ENCODE results near the gene APOBEC3G.
"Not testable (repeated sequence)": the region's sequence is repeated elsewhere in the genome, so short reads cannot be mapped to it uniquely, and the experiment has no call there.

The APOBEC3G gene

DNA sequence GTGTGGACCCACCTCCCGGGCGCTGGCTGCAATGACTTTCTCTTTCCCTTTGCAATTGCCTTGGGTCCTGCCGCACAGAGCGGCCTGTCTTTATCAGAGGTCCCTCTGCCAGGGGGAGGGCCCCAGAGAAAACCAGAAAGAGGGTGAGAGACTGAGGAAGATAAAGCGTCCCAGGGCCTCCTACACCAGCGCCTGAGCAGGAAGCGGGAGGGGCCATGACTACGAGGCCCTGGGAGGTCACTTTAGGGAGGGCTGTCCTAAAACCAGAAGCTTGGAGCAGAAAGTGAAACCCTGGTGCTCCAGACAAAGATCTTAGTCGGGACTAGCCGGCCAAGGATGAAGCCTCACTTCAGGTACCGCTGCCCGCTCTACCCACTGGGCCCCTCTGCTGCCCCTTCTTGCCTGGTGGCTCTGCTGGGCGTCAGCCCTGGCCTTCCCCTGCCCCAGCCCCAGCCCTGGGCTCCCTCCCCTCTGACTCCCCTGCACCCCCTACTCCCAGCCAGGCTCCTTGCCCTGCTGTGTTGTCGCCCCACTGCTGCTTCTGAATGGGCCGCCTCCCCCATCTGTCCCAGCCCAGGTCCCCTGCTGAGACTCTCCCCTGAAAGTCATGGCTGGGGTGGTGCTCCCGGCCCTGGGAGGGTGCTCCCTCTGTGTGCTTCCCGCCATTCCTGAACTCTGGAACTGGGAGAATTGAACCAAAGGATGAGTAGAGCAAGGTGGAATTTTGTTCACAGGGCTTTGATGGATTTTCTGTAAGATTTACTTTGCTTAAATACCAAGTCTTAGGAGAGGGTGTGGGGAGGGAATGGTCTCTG is at the start of gene APOBEC3G:
APOBEC3G (plus strand) TSS at position 250 of the 815 bp plus-strand sequence; CDS start at position 337, 87 bp downstream.
- not testable (repeated sequence) for DNase-seq (ENCODE audit: low read depth)

DNA sequence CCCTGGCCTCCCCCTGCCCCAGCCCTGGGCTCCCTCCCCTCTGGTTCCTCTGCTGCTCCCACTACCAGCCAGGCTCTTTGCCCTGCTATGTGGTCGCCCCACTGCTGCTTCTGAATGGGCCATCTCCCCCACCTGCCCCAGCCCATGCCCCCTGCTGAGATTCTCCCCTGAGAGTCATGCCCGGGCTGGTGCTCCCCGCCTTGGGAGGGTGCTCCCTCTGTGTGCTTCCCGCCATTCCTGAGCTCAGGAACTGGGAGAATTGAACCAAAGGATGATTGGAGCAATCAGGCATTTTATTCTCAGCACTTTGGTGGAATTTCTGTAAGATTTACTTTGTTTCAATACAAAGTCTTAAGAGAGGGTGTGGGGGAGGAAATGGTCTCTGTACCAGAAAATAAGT is 49.4 kb upstream of the APOBEC3G start:
- no peak for DNase-seq (ENCODE audit: low read depth)

DNA sequence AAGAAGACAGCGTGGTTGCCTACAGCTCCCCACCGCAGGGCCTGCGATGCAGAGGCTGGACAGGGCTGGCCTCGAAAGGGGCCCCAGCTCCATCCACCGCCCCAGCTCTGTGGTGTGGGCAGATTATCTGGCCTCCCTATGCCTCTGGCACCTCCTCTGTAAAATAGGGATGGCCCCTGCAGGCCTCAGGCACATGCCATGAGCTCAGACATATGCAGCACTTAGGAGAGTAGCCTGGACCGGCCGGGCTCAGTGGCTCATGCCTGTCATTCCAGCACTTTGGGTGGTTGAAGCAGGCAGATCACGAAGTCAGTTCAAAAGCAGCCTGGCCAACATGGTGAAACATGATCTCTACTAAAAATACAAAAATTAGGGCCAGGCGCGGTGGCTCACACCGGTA is 48.8 kb upstream of the APOBEC3G start:
- DNase-seq (ENCODE audit: low read depth) = no peak

DNA sequence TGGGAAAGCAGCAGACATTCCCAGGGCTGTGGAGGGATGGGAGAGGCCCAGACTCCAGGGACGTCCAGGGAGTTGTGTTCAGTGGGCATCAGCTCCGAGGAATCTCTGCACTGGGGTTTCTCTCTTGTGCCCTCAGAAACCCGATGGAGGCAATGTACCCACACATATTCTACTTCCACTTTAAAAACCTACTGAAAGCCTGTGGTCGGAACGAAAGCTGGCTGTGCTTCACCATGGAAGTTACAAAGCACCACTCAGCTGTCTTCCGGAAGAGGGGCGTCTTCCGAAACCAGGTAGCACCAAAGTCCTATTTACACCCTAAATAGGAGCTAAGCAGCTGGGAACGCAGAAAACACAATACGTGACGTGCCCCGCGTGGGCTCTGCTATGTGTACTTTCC is 47.8 kb upstream of the APOBEC3G start:
- DNase-seq (ENCODE audit: low read depth) = no peak

DNA sequence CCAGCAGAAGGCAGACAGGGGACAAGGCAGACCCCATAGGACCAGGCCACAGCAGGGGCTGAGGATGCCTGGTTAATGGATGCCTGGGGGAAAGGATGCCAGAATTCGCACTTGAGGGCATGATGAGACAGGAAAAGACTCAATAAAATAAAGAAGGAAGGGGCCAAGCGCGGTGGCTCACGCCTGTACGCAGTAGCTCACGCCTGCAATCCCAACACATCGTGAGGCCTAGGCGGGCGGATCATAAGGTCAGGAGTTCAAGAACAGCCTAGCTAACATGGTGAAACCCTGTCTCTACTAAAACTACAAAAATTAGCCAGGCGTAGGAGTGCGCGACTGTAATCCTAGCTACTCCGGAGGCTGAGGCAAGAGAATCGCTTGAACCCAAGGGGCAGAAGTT is 46.4 kb upstream of the APOBEC3G start:
- no peak for DNase-seq (ENCODE audit: low read depth)

DNA sequence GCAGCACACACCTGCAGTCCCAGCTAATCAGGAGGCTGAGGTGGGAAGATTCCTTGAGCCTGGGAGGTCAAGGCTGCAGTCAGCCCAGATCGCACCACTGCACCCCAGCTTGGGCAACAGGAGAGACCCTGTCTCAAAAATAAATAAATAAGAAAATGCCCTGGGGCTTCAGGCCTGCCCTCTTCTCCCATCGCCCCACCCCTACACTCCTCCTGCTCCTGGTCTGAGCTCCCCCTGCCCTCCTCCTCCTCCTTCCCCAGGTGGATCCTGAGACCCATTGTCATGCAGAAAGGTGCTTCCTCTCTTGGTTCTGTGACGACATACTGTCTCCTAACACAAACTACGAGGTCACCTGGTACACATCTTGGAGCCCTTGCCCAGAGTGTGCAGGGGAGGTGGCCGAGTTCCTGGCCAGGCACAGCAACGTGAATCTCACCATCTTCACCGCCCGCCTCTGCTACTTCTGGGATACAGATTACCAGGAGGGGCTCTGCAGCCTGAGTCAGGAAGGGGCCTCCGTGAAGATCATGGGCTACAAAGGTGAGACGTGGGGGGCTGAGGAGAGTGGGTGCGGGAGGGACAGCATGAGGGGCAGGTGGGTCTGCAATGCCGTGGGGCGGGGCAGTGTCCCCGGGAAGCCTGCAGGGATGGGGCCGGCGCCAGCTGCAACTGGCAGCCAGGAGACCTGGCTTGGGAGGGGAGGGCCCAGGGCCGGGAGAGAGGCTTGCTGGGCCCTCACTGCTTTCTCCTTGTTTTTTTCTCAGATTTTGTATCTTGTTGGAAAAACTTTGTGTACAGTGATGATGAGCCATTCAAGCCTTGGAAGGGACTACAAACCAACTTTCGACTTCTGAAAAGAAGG is 45.4 kb upstream of the APOBEC3G start:
- not testable (repeated sequence) for DNase-seq (ENCODE audit: low read depth)

DNA sequence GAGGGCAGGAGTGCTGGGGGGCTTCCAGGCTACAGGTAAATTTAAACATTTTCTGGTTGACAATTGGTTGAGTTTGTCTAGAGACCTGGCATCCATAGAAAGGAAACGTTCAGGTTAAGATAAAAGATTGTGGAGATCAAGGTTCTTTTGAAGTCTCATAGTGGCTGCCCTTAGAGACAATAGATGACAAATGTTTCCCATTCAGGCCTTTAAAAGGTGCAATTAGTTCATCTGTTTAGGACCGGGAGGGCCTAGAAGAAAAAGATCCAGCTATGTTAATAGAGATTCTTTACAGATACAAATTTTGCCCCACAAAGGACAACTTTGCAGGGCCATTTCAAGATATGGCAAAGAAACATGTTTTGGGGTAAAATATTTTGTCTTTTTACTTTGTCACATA is 40.0 kb upstream of the APOBEC3G start:
- not testable (repeated sequence) for DNase-seq (ENCODE audit: low read depth)

DNA sequence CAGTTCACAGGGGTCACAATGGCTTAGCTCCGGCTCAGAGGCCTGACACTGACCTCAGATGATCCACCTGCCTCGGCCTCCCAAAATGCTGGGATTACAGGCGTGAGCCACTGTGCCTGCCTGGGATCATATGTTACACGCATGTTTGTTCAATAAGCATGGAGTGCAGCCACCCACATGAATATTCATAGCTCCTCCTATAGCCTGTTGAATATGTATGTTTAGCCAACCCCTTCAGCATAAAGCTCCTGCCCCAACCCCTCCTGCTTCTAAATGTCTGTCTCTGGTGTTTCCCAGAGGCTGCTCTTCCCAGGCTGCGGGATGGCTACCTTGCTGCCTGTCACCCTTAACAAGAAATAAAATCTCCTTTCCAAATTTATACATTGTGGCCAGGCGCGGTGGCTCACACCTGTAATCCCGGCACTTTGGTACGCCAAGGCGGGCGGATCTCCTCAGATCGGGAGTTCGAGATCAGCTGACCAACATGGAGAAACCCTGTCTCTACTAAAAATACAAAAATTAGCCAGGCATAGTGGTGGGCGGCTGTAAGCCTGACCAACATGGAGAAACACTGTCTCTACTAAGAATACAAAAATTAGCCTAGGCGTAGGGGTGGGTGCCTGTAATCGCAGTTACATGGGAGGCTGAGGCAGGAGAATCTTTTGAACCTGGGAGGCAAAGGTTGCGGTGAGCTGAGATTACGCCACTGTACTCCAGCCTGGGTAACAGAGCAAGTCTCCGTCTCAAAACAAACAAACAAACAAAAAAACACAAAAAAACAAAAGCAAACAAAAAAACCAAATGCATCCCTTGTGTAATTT is 37.6 kb upstream of the APOBEC3G start:
- no peak for DNase-seq (ENCODE audit: low read depth)

DNA sequence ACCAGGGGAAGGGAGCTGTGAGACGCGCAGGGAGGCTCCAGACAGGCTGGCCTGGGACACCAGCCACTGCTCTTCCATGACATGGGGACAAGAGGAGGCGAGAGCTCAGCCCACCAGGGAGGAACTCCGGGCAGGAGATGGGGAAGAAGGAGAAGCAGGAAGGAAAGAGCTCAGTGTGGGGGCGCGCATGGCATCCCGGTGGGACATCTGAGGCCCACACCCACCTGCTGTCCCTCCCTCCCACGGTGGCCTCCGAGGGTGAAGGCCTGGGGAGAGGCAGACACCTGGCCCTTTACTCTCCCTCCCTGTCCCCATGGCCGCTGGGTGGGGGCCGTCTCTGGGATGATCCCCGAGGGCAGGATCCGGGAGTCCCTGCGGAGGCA is 36.9 kb upstream of the APOBEC3G start:
- DNase-seq (ENCODE audit: low read depth) = not testable (repeated sequence)

DNA sequence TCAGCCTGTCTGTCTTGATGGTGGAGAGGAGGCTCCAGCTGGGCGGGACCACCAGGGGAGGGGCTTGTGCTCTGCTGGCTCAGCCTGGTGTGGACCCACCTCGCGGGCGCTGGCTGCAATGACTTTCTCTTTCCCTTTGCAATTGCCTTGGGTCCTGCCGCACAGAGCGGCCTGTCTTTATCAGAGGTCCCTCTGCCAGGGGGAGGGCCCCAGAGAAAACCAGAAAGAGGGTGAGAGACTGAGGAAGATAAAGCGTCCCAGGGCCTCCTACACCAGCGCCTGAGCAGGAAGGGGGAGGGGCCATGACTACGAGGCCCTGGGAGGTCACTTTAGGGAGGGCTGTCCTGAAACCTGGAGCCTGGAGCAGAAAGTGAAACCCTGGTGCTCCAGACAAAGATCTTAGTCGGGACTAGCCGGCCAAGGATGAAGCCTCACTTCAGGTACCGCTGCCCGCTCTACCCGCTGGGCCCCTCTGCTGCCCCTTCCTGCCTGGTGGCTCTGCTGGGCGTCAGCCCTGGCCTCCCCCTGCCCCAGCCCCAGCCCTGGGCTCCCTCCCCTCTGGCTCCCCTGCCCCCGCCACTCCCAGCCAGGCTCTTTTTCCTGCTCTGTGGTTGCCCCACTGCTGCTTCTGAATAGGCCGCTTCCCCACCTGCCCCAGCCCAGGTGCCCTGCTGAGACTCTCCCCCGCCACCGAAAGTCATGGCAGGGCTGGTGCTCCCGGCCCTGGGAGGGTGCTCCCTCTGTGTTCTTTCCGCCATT is 36.4 kb upstream of the APOBEC3G start, which contains the start of gene APOBEC3F:
APOBEC3F (plus strand) TSS at position 327 of the 759 bp plus-strand sequence; CDS start at position 424, 97 bp downstream.
- DNase-seq (ENCODE audit: low read depth) = peak; percentile 41

DNA sequence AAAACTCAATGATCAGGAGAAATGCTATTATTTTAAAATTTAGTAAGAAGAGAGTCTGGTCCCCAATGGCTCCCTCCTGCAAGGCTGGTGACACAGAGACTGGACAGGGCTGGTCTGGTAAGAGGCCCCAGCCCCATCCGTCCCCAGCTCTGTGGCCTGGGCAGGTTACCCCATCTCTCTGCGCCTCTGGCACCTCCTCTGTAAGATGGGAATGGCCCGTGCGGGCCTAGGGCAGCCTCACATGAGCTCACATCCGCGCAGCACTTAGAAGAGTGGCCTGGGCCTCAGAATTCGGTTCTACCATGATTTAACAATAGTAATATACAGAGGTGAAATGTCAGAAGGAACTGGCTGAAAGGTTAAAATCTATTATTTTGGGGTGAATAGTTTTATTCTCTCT is 35.2 kb upstream of the APOBEC3G start:
- DNase-seq (ENCODE audit: low read depth) = no peak

DNA sequence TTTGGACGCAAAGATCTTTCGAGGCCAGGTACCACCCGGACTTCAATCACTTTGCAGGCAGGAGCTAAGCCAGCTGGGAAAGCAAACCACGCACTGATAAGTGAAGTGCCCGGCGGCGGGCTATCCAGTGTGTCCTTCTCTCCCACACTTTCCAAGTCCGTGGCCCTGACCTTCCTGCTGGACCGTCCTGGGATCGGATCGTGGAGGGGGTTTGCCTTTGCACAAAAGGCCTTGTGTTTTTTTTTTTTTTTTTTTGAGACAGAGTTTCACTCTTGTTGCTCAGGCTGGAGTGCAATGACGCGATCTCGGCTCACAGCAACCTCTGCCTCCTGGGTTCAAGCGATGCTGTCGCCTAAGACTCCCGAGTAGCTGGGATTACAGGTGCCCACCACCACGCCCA is 34.0 kb upstream of the APOBEC3G start:
- not testable (repeated sequence) for DNase-seq (ENCODE audit: low read depth)

DNA sequence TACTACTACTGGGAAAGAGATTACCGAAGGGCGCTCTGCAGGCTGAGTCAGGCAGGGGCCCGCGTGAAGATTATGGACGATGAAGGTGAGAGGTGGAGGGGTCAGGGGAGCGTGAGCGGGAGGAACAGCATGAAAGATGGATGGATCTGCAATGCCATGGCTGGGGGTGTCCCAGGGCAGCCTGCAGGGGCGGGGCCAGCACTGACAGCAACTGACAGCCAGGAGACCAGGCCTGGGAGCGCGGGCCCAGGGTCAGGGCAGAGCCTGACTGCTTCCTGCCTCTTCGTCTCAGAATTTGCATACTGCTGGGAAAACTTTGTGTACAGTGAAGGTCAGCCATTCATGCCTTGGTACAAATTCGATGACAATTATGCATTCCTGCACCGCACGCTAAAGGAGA is 31.9 kb upstream of the APOBEC3G start:
- not testable (repeated sequence) for DNase-seq (ENCODE audit: low read depth)

DNA sequence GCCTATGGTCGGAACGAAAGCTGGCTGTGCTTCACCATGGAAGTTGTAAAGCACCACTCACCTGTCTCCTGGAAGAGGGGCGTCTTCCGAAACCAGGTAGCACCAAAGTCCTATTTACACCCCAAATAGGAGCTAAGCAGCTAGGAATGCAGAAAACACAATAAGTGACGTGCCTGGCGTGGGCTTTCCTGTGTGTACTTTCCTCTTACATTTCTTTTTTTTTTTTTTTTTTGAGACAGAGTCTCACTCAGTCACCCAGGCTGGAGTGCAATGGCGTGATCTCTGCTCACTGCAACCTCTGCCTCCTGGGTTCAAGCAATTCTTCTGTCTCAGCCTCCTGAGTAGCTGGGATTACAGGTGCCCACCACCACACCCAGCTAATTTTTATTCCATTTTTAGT is 27.6 kb upstream of the APOBEC3G start:
- DNase-seq (ENCODE audit: low read depth) = not testable (repeated sequence)

DNA sequence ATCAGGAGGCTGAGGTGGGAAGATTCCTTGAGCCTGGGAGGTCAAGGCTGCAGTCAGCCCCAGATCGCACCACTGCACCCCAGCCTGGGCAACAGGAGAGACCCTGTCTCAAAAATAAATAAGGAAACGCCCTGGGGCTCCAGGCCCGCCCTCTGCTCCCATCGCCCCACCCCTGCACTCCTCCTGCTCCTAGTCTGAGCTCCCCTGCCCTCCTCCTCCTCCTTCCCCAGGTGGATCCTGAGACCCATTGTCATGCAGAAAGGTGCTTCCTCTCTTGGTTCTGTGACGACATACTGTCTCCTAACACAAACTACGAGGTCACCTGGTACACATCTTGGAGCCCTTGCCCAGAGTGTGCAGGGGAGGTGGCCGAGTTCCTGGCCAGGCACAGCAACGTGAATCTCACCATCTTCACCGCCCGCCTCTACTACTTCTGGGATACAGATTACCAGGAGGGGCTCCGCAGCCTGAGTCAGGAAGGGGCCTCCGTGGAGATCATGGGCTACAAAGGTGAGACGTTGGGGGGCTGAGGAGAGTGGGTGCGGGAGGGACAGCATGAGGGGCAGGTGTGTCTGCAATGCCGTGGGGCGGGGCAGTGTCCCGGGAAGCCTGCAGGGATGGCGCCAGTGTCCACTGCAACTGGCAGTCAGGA is 25.1 kb upstream of the APOBEC3G start:
- not testable (repeated sequence) for DNase-seq (ENCODE audit: low read depth)

DNA sequence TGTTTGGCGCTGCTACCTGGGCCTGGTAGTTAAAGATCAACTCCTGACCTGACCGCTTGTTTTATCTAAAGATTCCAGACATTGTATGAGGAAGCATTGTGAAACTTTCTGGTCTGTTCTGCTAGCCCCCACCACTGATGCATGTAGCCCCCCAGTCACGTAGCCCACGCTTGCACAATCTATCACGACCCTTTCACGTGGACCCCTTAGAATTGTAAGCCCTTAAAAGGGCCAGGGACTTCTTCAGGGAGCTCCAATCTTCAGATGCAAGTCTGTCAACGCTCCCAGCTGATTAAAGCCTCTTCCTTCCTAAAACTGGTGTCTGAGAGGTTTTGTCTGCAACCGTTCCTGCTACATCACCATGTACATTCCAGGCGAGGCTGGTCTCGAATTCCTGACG is 21.4 kb upstream of the APOBEC3G start:
- DNase-seq (ENCODE audit: low read depth) = no peak

DNA sequence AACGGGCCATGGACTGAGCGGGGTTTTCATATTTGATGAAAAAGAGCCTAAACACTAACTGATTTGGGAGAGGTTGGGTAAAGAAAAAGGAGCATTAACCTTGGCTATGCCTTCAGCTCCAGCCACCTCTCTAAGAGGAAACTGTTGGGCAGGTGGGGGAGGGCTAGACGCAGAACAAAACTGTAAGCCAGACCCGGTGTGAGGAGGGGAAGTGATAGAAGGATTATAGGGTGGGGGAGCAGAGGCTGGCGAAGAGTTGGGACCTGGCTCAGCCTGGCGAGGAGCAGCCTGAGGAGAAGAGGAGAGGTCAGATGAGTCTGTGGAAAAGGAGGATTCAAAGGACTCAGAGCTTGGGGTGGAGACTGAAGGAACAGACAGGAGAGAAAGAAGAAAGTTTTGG is 15.8 kb upstream of the APOBEC3G start:
- not testable (repeated sequence) for DNase-seq (ENCODE audit: low read depth)

DNA sequence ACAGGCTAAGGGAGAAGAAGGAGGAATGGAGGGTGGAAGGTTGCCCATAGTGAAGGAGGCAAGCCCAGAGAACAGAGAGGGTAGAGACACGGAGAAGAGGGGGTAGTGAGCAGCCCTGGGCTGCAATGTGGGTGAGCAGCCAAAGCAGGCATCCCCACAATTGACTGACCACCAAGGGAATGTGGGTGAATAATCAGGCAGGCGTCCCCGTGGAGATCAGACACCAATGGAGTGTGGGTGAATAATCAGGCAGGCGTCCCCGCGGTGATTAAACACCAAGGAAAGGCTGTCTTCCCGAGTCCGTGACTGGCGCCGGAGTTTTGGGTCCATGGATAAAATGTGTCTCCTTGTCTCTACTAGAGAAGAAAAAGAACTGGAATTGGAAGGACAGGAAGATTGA is 15.1 kb upstream of the APOBEC3G start:
- not testable (repeated sequence) for DNase-seq (ENCODE audit: low read depth)

DNA sequence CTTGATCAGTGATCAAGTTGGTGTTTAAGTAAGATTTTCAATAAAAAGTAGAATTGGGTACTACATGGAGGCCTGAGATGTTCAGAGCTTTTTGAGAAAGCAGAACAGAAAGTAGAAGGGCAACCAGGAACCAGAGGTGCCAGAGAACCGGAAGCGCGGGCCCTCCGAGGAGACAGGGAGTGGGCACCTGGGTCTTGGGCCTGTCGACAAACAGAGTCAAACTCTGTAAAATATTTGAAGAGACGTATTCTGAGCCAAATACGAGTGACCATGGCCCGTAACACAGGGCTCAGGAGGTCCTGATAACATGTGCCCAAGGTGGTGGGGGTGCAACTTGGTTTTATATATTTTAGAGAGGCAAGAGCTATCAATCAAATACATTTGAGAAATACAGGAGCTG is 13.2 kb upstream of the APOBEC3G start:
- DNase-seq (ENCODE audit: low read depth) = not testable (repeated sequence)

DNA sequence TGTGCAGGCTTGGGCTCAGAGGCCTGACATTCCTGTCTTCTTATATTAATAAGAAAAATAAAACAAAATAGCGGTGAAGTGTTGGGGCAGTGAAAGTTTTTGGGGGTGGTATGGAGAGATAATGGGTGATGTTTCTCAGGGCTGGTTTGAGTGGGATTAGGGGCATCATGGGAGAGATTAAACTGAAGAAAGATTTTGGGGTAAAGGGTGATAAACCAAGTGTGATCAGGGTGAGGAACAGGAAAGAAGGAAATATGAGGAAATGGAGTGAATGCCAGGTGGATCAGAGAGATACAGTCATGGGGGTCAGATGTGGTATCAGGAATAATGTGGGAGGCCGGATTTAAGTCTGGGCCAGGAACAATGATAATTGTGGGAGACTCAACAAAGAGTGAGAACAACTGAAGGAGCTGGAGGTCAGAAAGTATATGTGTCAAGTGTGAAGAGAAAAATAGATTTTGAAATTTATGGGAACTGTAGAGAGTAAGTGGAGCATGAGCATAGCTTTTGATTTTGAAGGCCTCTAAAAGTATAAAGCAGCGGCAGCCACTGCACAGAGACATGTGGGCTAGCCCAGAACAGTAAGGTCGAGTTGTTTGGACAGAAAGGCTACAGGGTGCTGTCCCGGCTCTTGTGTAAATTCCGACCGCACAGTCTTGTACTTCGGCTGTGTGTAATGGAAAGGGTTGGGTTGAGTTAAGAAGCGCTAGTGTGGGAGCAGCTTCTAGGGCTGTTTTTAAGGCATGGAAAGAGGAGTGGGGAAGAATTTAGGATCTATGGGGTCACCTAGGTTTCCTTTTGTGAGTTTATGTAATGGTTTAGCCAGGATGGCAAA is 10.4 kb upstream of the APOBEC3G start:
- not testable (repeated sequence) for DNase-seq (ENCODE audit: low read depth)
